CD4-positive, alpha-beta T cell treated with Interleukin-12 subunit alpha and Interleukin-12 subunit beta, for 1 hour (primary cell): ENCODE results near the gene SH2D5.
"Not testable (repeated sequence)": the region's sequence is repeated elsewhere in the genome, so short reads cannot be mapped to it uniquely, and the experiment has no call there.

ENCODE experiments used
- DNase-seq: peaks from one replicate; pipeline ENCODE4 v3.0.0-alpha.2; 2020

Gene SH2D5

GRCh38 chr1:20727746-20728316 is 4.7 kb downstream of the SH2D5 start:
- DNase-seq = no peak

GRCh38 chr1:20726932-20727745 is 5.4 kb downstream of the SH2D5 start:
- DNase-seq = no peak

DNA sequence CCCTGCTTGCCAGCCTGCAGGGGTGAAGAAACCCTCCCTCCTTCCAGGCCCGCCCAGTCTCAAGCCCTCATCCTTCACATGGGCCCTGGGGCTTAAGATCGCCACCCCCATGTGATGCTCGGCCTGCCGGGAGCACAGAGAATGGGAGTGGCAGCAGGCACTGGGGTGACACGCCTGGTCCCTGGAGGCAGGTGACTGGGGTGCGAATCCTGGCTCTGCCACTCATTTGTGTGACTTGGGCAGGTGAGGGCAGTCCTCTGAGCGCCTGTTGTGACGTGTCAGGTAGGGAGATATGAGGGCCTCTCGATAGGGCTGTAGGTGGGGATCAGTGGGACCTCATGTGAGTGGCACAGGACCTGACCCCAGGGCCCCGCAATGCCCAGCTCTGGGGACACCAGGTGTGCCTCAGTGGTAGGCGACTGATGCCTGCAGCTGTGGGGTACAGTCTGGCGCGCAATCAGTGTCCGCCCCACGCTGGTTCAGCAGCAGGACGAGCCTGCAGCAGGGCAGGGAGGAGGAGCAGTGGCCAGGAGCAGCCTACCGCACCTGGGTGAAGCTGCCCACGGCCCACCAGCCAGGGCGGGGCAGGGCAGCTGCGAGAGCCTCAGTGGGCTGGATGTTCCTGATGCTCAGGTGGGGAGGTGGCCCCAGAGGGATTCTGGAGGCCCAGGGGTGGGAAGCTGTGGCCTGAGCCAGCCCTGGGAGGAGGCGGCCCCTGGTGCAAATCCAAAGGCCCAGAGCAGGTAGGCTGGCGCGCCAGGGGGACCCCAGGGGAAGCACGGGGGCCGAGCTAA is 6.2 kb downstream of the SH2D5 start:
- DNase-seq = no peak

- no peak for DNase-seq
Observed at GRCh38 chr1:20725189-20726117, 7.0 kb downstream of the SH2D5 start.

DNA sequence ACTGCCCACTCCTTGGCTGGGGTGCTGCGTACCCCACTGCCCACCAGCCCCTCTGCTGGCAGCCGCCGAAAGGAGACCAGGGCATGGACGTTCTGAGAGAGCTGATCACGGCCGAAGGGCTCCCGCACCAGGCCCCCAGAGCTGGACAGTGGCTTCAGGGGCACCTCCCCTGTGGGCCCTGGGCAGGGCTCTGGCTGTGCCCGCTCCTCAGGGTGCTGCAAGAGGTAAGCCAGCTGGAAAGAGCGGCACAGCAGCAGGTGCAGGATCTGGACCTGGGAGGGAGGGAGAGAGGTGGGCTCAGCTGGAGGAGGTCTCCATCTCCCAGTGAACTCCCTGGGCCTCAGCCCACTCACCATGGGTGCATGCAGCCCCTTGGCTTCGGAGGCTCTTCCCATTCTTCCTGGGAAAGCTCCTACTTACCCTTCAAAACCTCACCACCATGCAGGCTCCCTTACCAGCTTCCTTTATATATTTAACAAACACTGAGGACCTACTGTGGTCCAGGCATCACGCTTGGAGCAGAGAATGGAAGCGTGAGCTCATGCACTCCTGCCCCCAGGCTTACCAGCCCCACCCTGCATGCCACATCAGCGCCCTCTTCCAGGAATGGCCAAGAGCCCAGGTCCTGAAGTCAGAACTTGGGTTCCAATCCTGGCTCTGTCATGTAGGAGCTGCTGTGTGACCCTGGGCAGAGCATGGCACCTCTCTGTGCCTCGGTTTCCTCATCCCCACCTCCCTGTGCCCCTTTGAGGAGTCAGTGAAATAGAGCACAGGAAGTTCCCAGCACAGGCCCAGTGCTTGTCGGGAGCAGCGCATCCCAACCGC is 7.9 kb downstream of the SH2D5 start:
- no peak for DNase-seq

GRCh38 chr1:20723537-20724363 is 8.8 kb downstream of the SH2D5 start:
- DNase-seq = no peak

DNA sequence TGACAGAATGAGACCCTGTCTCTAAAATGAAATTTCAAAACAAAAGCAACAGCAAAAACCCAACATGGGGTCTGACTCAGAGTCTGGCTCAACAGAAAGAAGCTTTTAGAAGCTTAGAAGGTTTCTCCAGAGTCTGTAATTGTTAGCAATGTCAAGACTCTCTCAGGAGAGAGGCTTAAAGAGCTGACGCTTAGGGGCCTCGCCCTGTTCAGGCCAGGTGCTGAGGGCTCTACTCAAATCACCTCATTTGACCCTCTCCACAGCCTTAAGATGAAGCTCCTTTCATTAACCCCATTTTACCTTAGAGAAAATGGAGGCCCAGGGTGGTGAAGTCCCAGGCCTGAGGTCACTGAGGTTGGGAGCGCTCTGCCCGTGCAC is 9.4 kb downstream of the SH2D5 start:
- DNase-seq = no peak

- no peak for DNase-seq
Observed at GRCh38 chr1:20721117-20722061, 11.1 kb downstream of the SH2D5 start.

DNA sequence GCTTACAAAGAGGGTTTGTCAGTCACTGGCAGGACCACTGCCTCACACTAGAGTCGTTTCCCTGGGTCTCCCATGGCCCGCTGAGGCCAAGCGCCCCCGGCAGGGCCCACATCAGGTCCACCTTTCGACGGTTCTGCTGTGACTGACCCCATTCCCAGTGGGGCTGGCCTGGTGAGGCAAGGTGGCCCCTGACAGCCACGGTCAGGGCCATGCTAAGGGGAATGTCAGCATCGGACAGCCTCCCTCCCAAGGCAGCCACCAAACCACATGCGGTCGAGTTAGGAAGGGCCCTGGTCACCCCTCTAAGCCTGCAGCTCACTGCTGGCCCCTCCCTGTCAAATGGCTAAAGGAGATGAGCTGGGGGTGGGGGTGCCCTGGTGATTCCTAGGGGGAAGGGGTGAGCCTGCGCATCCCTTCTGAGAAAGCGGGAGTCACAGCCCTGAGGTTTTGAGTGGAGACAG is 11.8 kb downstream of the SH2D5 start:
- DNase-seq = no peak

DNA sequence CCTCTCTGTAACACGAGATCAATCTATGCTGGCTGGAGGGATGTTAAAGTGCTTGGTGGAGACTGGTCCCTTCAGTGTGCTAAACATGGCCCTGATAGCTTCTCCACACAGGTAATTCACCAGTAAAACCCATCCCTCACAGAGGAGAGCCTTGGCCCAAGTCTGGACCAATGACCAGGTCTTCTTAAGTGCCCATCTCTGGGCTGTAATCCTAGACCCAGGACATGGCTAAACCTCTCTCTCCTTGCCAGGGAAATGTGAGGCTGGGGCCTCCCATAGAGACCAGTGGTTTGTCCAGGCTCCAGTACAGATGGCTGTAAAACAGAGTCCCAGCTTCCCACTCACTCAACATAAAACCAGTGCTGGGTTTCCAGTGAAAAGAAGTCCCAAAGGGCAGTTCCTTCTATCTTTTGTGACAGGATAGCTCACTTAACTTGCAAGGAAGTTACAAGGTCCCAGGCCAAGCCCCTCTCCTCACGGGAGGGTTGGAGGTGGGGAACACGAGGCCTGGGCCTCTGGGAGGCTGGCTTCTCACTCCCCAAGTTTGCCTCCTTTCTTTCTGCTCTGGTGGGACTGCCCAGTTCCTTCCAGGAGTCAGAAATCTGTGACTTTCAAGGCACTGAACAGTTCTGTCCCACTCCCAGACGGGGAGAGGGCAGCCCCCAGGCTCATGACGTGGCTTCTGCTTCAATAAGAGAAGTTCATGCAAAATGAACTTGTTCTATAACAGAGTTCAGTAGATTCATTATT is 12.5 kb downstream of the SH2D5 start:
- DNase-seq = no peak

DNA sequence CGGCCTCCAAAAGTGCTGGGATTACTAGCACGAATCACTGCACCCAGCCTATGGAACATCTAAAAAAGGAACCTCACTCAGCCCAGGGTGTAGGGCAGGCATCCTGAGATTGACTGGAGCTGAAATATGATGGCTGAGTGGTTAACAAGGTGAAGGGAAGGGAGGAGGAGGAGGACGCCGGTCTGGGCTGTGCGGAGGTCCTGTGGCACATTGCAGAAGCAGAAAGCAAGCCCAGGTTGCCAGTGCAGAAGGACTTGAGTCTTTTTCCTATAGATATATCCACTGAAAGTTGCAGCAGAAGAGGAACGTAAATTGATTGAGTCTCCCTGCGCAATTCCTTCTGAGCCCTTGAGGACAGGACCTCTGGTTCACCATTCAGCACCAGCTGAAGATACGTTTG is 13.2 kb downstream of the SH2D5 start:
- no peak for DNase-seq

DNA sequence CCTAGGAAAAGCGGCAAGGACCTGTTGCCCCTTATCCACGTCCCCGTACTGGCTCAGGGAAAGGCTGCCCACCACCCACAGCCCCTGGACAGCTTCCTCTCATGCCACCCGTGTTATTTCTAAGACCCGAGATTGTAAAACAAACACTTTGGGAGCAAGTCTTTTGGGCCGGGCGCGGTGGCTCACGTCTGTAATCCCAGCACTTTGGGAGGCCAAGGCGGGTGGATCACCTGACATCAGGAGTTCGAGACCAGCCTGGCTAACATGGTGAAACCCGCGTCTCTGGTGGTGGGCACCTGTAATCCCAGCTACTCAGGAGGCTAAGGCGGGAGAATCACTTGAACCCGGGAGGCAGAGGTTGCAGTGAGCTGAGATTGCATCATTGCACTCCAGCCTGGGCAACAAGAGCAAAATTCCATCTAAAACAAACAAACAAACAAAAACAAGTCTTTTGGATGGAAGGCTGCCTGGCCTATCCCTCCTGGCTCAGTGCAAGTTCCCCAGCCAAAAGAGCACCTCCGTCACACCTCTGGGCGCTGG is 14.1 kb downstream of the SH2D5 start:
- DNase-seq = not testable (repeated sequence)

DNA sequence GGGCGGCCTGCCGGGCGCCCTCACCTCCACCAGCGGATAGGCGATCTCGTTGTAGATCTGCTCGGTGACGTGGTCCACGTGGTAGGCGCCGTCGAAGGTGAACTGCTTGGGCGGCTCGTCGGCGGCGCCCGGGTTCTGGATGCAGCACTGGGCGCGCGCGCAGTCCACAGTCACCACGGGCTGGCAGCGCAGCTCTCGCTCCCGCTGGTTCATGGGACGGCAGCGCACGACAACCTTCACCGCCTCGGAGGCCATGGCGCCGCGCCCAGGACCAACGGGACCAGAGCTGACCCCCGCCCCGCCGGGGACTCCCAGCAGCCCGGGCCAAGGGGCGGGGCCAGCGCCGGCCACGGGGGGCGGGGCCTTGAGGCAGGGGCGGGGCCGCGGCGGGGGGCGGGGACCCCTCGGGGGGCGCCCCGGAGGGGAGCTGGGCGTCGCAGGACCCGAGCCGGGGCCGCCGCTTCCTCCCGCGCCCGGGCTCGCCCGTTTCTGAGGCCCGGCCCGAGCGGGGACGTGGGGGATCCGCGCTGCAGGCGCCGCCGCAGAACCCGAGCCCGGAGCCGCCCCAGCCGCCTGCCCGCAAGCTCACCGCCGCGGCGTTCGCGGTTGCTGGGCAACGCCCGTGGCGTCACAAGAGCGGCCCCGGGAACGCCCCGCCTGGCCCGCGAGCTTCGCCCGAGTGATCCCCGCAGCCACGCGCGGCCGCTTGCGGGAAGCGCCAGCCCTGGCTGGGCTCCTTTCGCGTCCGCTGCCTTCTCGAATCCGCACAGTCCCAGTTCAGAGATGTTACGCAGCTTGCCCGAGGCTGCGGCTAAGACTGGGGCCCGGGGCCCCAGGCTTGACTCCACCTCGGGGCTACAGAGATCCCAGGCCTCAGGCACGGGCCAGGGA is 14.8 kb downstream of the SH2D5 start, which contains the start of gene KIF17:
TSS of gene KIF17 (minus strand) at position 556 of the 891 bp plus-strand sequence. CDS start at position 255, 301 bp downstream.
- peak; percentile 78 for DNase-seq

DNA sequence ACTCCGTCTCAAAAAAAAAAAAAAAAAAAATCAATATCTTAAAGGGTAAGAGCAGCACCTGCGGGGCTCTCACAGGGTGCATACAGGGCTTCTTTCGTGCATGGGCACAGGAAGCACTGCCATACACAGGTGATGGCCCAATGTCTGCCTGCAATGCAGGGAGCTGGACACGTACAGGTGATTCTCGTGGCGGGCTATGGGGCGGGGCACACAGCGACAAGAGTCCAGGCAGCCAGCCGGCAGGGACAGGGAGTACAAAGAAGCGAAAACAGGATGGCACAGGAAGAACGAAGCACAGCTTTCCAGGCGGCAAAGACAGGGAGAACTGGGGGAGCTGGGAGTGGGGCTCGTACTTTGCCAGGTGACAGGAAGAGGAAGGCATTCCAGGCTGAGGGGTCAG is 16.3 kb downstream of the SH2D5 start:
- DNase-seq = no peak

DNA sequence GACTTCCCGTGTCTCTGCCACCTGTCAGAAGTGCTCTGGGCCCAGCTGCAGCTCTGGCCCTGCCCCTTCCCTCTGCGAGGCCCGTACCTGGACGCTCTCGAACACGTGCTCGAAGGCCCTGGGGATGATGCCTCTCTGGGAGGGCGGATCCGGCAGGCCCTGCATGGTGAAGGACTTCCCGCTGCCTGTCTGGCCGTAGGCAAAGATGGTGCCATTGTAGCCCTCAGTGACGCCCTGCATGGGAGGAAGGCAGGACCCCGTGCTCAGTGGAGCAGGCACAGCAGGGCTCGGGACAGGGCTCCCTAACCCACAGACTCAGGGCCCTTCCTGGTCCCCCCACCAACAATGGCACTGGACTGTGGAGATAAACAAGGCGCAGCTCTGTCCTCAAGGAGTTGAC is 17.1 kb downstream of the SH2D5 start:
- DNase-seq = no peak

DNA sequence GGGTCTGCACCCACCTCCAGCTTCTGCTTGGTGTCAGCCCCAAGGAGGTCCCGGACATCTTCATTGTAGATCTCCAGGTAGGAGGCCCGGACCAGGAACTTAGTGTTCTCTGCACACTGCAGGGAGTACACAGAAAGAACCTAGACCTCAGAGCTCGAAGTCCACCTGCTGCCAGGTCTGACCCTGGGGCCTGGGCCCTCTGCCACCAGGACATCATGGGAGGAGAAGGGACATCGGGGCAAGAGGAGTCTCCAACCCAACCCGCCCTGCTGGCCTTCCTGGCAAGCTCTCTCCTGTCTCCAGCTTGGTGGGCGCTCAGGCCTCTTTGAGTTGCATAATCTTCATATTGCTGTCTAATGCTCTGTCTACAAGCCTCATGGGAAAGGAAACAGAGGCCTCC is 19.1 kb downstream of the SH2D5 start:
- no peak for DNase-seq

DNA sequence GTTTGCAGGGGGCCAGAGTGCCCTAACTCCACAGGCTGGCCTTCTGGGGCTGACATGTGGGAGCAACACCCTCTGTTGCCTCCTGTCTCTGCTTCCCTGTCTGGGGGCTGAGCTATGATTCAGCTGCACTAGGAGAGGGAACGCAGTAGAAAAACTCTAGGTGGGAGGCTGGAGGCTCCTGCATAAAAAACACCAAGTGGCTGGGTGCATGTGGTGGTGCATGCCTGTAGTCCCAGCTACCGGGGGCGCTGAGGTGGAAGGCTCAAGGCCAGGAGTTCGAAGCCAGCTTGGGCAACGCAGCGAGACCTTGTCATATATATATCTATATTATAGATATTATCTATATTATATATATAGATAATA is 20.3 kb downstream of the SH2D5 start:
- no peak for DNase-seq
